Lung (tissue), 12 donors: ENCODE results near the gene VOPP1. TPM values are rescaled to one million over a fixed set of nuclear protein-coding genes. Genes with fewer than 3 reads are reported as not detected.

Experiments used
- ATAC-seq: fragments of 200-7000 bp; cut with Tn5 transposase; one replicate; pipeline ENCODE4 v1.9.1; 2020; ENCODE audit warnings: moderate number of reproducible peaks; ENCODE audit not compliant: insufficient read depth, low FRiP score
- DNase-seq, 3 donors: peaks; one replicate each; pipeline ENCODE4 v3.0.0-alpha.2; 2013 to 2017
- H3K27ac ChIP-seq, 2 donors: one replicate each; pipeline ENCODE4 v1.5.1; 2013; ENCODE audit warnings: mild to moderate bottlenecking in 2 of 2, moderate library complexity in 2 of 2, control low read depth in 1 of 2, inconsistent platforms in 1 of 2, low read depth in 1 of 2, low read length in 1 of 2
- H3K27me3 ChIP-seq, 3 donors: one replicate each; pipeline ENCODE4 v1.5.1; 2013; ENCODE audit warnings: low read length in 2 of 3; ENCODE audit not compliant: control insufficient read depth in 3 of 3, insufficient read depth in 3 of 3
- H3K36me3 ChIP-seq, 4 donors: one replicate each; pipeline ENCODE4 v1.5.1; 2013; ENCODE audit warnings: low read length in 4 of 4, mild to moderate bottlenecking in 1 of 4, moderate library complexity in 1 of 4; ENCODE audit not compliant: control insufficient read depth in 4 of 4, insufficient read depth in 4 of 4
- H3K4me1 ChIP-seq, 5 donors: one replicate each; pipeline ENCODE4 v1.5.1; 2013; ENCODE audit warnings: low read length in 5 of 5, mild to moderate bottlenecking in 2 of 5, moderate library complexity in 1 of 5; ENCODE audit not compliant: control insufficient read depth in 5 of 5, insufficient read depth in 5 of 5
- H3K4me3 ChIP-seq: one replicate; pipeline ENCODE4 v1.5.1; 2013; ENCODE audit warnings: mild to moderate bottlenecking, control low read depth, moderate library complexity
- H3K9ac ChIP-seq, 2 donors: one replicate each; pipeline ENCODE4 v1.5.1; 2013; ENCODE audit warnings: low read length in 2 of 2, control low read depth in 1 of 2; ENCODE audit not compliant: insufficient read depth in 1 of 2
- H3K9me3 ChIP-seq, 4 donors: one replicate each; pipeline ENCODE4 v1.5.1; 2013; ENCODE audit warnings: low read length in 3 of 4, mild to moderate bottlenecking in 1 of 4, moderate library complexity in 1 of 4; ENCODE audit not compliant: control insufficient read depth in 4 of 4, insufficient read depth in 3 of 4
- CTCF ChIP-seq: IDR thresholded peaks from 2 replicates; pipeline ENCODE4 v1.5.1; 2012; ENCODE audit warnings: mild to moderate bottlenecking; ENCODE audit errors: control extremely low read depth, extremely low read depth
- WGBS, 2 donors: extraction: QIAGEN DNeasy Blood & Tissue Kit; methylation state at CpG; one replicate each; pipeline ENCODE4 v1.1.7; 2013; 5-methylcytosine and 5-hydroxymethylcytosine counted together
- polyA plus RNA-seq, 2 donors: library from polyadenylated mRNA; stranded (reverse); fragments of 200-250 nt; gene quantifications; one replicate each; pipeline ENCODE4 v1.2.1, GENCODE V29; 2013
- total RNA-seq, 2 donors: library from RNA; depleted of rRNA in 1 of 2; stranded (reverse); fragments of >200 nt in 1 of 2; gene quantifications; one replicate each; pipeline ENCODE4 v1.2.1, GENCODE V29; 2014 to 2021
- donor health status: control.
- donor health status: control.
- donor health status: Bipolar disorder and iron deficiency.
- donor health status: healthy.
- donor health status: DM: yes; HTN: yes; CAD: no.

VOPP1 gene
- total and polyA plus RNA-seq, 4 donors: 25.8 to 64.0 (median 38.0) TPM

GRCh38 chr7:55507743-55508142, 64.6 kb downstream of the VOPP1 start:
- ATAC-seq (no peak), DNase-seq (no peak)
- TF ChIP-seq CTCF: no peak
- no peak overlapping the region for H3K27ac ChIP-seq
- H3K4me1 ChIP-seq: peaks cover 0 to 11% (median 0%) of the 10 kb centered on the region in 5 donors
- H3K9ac ChIP-seq: no peak overlapping the region
- peaks cover 0 to 2% (median 0%) of the 10 kb centered on the region in 4 donors for H3K36me3 ChIP-seq
- WGBS, 2 donors: 95 to 96% methylated on average over 5 of the region's 5 CpGs
- no peak overlapping the region for H3K4me3 ChIP-seq
- H3K9me3 ChIP-seq: no peaks in the 10 kb centered on the region
- H3K27me3 ChIP-seq: no peaks in the 10 kb centered on the region

GRCh38 chr7:55504967-55505658, 67.2 kb downstream of the VOPP1 start:
- Histone ChIP-seq H3K9ac (no peak overlapping the region), H3K4me3 (no peak overlapping the region), H3K4me1 (peaks cover 0 to 16% (median 0%) of the 10 kb centered on the region in 5 donors), H3K27ac (no peak overlapping the region), H3K27me3 (no peaks in the 10 kb centered on the region), H3K36me3 (no peaks in the 10 kb centered on the region), H3K9me3 (no peaks in the 10 kb centered on the region)
- no peak for DNase-seq
- TF ChIP-seq CTCF: no peak
- no peak for ATAC-seq
- 90% methylated on average over 10 of the region's 10 CpGs for WGBS, 2 donors

GRCh38 chr7:55504093-55504859, 68.0 kb downstream of the VOPP1 start:
- no peaks in the 10 kb centered on the region for H3K27me3 ChIP-seq
- TF ChIP-seq CTCF: no peak
- H3K36me3 ChIP-seq: no peaks in the 10 kb centered on the region
- no peak overlapping the region for H3K27ac ChIP-seq
- no peak overlapping the region for H3K9ac ChIP-seq
- H3K4me1 ChIP-seq: peaks cover 0 to 18% (median 0%) of the 10 kb centered on the region in 5 donors
- ATAC-seq: no peak
- no peaks in the 10 kb centered on the region for H3K9me3 ChIP-seq
- no peak overlapping the region for H3K4me3 ChIP-seq
- 80 to 84% methylated on average over 6 of the region's 6 CpGs for WGBS, 2 donors
- no peak for DNase-seq
